WERI-Rb-1 (cell line): Measurements from ENCODE around the gene SBNO1.
"Not testable (repeated sequence)": the region's sequence is repeated elsewhere in the genome, so short reads cannot be mapped to it uniquely, and the experiment has no call there.

ENCODE experiments used
- DNase-seq: peaks from one replicate; pipeline ENCODE4 v3.0.0-alpha.2; 2020
- H3K27ac ChIP-seq: fragments of 250-450 bp; sonication (Bioruptor Pico); 2 replicates; pipeline ENCODE4 v1.5.1; 2020; ENCODE audit warnings: mild to moderate bottlenecking, moderate library complexity
- H3K27me3 ChIP-seq: fragments of 250-450 bp; sonication (Bioruptor Pico); 2 replicates; pipeline ENCODE4 v1.5.1; 2021; ENCODE audit warnings: mild to moderate bottlenecking, low read depth, moderate library complexity; ENCODE audit not compliant: insufficient read depth, severe bottlenecking
- H3K36me3 ChIP-seq: fragments of 250-450 bp; sonication (Bioruptor Pico); 2 replicates; pipeline ENCODE4 v1.5.1; 2020; ENCODE audit warnings: mild to moderate bottlenecking, moderate library complexity
- H3K4me3 ChIP-seq: 2 replicates; pipeline ENCODE4 v1.5.1; 2011; ENCODE audit warnings: low read depth, mild to moderate bottlenecking, control low read depth, low read length
- H3K9me3 ChIP-seq: fragments of 250-450 bp; sonication (Bioruptor Pico); 2 replicates; pipeline ENCODE4 v1.5.1; 2021; ENCODE audit warnings: mild to moderate bottlenecking, moderate library complexity; ENCODE audit not compliant: severe bottlenecking
- TF ChIP-seq, protein P1 (sequence below): IDR thresholded peaks from 2 replicates; pipeline ENCODE4 v1.5.1; 2011; ENCODE audit warnings: low read depth, mild to moderate bottlenecking, control low read depth, inconsistent platforms, low read length

The SBNO1 gene

GRCh38 chr12:123253641-123254459, 110.8 kb downstream of the SBNO1 start:
- TF ChIP-seq, protein P1, sequence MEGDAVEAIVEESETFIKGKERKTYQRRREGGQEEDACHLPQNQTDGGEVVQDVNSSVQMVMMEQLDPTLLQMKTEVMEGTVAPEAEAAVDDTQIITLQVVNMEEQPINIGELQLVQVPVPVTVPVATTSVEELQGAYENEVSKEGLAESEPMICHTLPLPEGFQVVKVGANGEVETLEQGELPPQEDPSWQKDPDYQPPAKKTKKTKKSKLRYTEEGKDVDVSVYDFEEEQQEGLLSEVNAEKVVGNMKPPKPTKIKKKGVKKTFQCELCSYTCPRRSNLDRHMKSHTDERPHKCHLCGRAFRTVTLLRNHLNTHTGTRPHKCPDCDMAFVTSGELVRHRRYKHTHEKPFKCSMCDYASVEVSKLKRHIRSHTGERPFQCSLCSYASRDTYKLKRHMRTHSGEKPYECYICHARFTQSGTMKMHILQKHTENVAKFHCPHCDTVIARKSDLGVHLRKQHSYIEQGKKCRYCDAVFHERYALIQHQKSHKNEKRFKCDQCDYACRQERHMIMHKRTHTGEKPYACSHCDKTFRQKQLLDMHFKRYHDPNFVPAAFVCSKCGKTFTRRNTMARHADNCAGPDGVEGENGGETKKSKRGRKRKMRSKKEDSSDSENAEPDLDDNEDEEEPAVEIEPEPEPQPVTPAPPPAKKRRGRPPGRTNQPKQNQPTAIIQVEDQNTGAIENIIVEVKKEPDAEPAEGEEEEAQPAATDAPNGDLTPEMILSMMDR = no peak
- peaks cover 8% of the 10 kb centered on the region for H3K9me3 ChIP-seq
- peak; percentile 46 for DNase-seq
- peak overlapping the region; percentile 75 for H3K27ac ChIP-seq
- H3K36me3 ChIP-seq = peaks cover 75% of the 10 kb centered on the region
- H3K27me3 ChIP-seq = no peaks in the 10 kb centered on the region
- H3K4me3 ChIP-seq = no peak overlapping the region

- peak overlapping the region; percentile 75 for H3K27ac ChIP-seq
- DNase-seq = peak; percentile 51
- peaks cover 67% of the 10 kb centered on the region for H3K36me3 ChIP-seq
Measured at GRCh38 chr12:123252365-123252764, 112.3 kb downstream of the SBNO1 start.

GRCh38 chr12:123251403-123252076, 113.1 kb downstream of the SBNO1 start:
- no peaks in the 10 kb centered on the region for H3K27me3 ChIP-seq
- H3K27ac ChIP-seq = peak overlapping the region; percentile 75
- no peak for DNase-seq
- TF ChIP-seq, protein P1 = no peak
- H3K9me3 ChIP-seq = peaks cover 8% of the 10 kb centered on the region
- H3K4me3 ChIP-seq = no peak overlapping the region
- H3K36me3 ChIP-seq = peaks cover 58% of the 10 kb centered on the region

More at GRCh38 chr12:123252365-123252764, 112.3 kb downstream of the SBNO1 start:
- not testable (repeated sequence) for H3K4me3 ChIP-seq, H3K9me3 ChIP-seq, H3K27me3 ChIP-seq

GRCh38 chr12:123250471-123251383, 113.9 kb downstream of the SBNO1 start:
- Histone ChIP-seq H3K4me3 (no peak overlapping the region), H3K36me3 (peaks cover 56% of the 10 kb centered on the region), H3K27me3 (no peaks in the 10 kb centered on the region), H3K9me3 (peaks cover 8% of the 10 kb centered on the region), H3K27ac (peak overlapping the region; percentile 75)
- TF ChIP-seq, protein P1 = no peak
- peak; percentile 69 for DNase-seq

- DNase-seq, H3K9me3 ChIP-seq, H3K4me3 ChIP-seq, H3K27me3 ChIP-seq, H3K27ac ChIP-seq: not testable (repeated sequence)
- peaks cover 42% of the 10 kb centered on the region for H3K36me3 ChIP-seq
Measured at GRCh38 chr12:123248996-123249741, 115.5 kb downstream of the SBNO1 start.

GRCh38 chr12:123248129-123248528, 116.5 kb downstream of the SBNO1 start:
- DNase-seq, H3K4me3 ChIP-seq, H3K9me3 ChIP-seq, H3K27ac ChIP-seq, H3K27me3 ChIP-seq: not testable (repeated sequence)
- H3K36me3 ChIP-seq = peaks cover 33% of the 10 kb centered on the region
